SU-DHL-6 (cell line): ENCODE data around the gene AATK.

ENCODE experiments used
- EZH2phosphoT487 ChIP-seq: fragments of 200-600 bp; sonication (generic), shearing (Covaris generic); conservative IDR thresholded peaks from 2 replicates; pipeline ENCODE4 v1.6.1; 2018; ENCODE audit warnings: mild to moderate bottlenecking, antibody characterized with exemption, low read length, moderate library complexity, mixed read lengths
- TF ChIP-seq, protein P1 (sequence below): fragments of 200-600 bp; sonication (generic); IDR thresholded peaks from one replicate; pipeline ENCODE4 v1.5.1; 2017; ENCODE audit warnings: antibody characterized with exemption, mild to moderate bottlenecking, low read length, moderate library complexity; ENCODE audit not compliant: insufficient read depth, poor library complexity, severe bottlenecking

DNA sequence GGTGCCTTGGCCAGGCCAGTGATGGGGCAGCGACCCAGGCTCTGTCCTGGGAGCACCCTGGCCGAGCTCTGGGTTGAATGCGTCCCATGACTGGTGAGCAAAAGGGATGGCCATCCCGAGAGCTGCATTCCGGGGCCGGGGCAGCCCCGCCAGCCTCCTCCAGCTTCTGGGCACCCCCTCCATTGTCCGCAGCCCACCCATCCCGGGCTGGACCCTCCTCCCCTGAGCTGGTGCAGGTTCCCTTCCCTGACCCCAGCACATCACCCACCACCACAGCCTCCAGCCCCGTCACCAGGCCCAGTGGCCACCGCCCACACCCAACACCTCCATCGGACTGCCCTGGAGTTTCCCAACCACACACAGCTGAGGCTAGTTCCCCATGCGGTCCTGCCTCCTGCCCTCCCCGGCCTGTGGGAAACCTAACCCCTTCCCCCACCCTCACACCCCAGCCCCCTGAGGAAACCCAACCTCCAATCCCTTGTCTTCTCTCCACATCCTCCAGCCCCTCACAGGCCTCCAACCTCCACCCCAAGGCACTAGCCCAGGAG is 17.0 kb downstream of the AATK start:
- TF ChIP-seq, protein P1, sequence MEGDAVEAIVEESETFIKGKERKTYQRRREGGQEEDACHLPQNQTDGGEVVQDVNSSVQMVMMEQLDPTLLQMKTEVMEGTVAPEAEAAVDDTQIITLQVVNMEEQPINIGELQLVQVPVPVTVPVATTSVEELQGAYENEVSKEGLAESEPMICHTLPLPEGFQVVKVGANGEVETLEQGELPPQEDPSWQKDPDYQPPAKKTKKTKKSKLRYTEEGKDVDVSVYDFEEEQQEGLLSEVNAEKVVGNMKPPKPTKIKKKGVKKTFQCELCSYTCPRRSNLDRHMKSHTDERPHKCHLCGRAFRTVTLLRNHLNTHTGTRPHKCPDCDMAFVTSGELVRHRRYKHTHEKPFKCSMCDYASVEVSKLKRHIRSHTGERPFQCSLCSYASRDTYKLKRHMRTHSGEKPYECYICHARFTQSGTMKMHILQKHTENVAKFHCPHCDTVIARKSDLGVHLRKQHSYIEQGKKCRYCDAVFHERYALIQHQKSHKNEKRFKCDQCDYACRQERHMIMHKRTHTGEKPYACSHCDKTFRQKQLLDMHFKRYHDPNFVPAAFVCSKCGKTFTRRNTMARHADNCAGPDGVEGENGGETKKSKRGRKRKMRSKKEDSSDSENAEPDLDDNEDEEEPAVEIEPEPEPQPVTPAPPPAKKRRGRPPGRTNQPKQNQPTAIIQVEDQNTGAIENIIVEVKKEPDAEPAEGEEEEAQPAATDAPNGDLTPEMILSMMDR: no peak
- no peak for TF ChIP-seq EZH2phosphoT487
